ENCODE results near the gene C9orf50. TPM values are rescaled to one million over a fixed set of nuclear protein-coding genes. Genes with fewer than 3 reads are reported as not detected.
"Not testable (repeated sequence)": the region's sequence is repeated elsewhere in the genome, so short reads cannot be mapped to it uniquely, and the experiment has no call there.

Gene C9orf50, protein sequence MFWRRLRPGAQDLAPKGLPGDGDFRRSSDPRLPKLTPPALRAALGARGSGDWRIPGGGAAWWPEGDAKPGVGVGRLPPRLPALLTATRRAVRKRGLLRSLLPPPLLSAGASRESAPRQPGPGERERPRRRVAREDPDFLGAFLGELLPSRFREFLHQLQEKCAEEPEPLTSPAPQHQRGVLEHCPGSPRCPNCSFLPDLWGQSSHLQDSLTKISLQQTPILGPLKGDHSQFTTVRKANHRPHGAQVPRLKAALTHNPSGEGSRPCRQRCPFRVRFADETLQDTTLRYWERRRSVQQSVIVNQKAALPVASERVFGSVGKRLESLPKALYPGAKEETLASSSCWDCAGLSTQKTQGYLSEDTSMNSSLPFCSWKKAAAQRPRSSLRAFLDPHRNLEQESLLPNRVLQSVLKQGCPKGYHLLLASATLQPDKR
- total RNA-seq, result not detected
- long read RNA-seq, result 0 reads

DNA sequence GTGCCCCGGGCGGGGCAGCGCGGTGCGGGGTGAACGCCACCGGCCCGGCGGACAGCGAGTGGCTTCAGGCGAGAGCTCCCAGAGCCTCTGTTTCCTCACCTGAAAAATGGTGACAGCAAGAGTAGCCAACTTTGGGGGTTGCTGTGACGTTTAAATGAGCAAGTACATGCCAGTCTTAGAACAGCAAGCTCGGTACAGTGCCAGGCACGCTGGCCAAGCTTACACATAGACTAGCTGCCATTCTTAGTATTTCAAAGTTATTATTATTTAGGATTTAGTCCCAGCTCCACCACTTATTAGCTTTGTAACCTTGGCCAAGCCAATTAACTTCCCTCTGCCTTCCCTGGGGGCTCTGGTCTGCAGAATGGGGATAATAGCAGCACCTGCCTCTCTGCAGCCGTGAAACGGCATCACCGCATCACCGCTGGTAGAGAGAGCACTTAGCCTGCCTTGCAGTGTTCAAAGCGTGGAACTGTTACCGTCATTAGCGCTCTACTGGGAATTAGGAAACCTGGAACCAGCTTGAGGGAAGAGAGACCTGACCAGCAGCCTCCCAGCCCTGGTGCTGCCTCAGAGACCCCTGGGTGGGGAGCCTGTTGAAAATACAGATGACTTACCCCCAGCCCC lies at the start of gene C9orf50:
C9orf50 (minus strand) TSS at position 433 of the 627 bp plus-strand sequence. CDS start 527 bp downstream, outside the sequence.
- ATAC-seq (no peak), DNase-seq (no peak)
- intact Hi-C loops (cut with micrococcal nuclease), result no loop called here

DNA sequence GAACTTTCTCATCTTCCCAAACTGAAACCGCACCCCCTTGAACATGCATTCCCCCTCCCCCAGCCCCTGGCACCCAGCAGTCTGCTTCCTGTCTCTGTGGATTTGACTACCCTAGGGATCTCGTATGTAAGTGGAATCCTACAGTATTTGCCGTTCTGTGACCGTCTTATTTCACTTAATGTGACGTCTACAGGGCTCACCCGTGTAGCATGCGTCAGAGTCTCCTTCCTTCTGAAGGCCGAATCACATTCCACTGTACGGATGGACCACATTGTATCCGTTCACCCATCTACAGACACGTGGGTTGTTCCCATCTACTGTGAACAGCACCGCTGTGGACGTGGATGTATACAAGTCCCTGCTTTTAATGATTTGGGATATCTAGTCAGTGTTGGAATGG lies 49.0 kb upstream of the C9orf50 start:
- intact Hi-C loops (cut with micrococcal nuclease), result no loop called here
- DNase-seq, result no peak

DNA sequence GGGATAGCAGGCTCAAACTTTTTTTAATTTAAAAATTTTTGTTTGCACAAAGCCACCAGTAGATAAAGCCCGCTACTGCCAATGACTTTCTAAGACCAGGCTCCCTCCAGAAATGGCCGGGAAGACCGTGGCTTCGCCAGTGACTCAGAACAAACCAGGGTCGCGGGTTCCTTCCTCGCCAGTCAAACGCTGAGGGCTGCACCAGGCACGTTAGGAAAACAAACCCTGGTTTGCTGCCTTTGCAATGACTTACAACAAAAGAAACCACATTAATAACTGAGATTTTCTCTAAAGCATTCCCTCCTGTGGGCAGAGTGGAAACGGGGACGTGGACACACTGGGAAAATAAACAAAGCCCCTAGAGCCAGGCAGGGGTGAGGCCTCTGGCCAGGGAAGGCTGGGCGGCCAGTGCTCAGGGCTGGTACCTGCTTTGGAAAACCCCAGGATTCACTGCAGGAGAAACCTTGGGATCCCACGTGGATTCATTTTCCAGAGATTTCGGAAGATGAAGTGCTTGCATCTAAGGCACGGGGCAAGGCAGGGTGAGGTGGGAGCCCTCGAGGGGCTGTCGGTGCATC lies 48.3 kb upstream of the C9orf50 start:
- ATAC-seq, result no peak
- no peak for DNase-seq
- intact Hi-C loops (cut with micrococcal nuclease), result no loop called here

More for the DNA sequence above, 49.0 kb upstream of the C9orf50 start:
- no peak for ATAC-seq

DNA sequence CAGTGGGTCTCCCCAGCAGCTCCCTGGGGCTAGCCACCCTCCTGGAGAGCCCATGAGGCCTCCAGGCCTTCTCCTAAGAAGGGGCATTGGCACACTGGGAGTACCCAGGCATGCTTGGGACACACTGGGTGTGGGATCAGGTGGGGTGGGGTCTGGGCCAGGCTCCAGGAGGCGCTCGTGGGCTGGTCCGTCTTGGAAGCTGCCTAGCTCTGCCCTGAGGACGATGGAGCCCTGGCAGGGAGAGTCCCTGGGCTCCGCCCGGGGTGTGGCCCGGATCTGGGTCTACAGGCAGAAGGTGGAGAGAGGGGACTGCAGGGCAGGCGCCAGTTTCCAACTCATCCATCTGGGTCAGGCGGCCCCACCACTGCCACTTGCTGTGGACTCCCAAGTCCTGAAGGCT lies 46.9 kb upstream of the C9orf50 start:
- ATAC-seq (no peak), DNase-seq (no peak)
- intact Hi-C loops (cut with micrococcal nuclease), result no loop called here

DNA sequence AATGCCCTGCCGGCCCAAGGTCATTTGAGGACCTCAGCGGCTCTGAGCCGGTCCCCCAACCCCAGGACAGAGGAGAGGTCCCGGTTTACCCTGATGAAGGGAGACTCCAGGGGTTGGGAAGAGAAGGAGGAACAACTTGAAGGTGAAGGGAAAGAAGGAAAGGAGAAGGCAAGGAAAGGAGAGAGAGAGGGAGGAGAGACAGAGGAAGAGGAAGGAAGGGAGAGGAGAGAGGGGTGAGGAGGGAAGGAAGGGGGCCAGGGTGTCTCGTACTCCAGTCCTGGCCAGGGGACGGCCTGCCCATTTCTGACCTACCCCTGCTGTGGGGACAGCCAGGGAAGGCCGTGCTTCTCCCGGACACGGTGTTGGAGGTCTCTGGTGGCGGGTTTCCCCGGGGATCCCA lies 46.5 kb upstream of the C9orf50 start:
- intact Hi-C loops (cut with micrococcal nuclease), result no loop called here
- DNase-seq (no peak), ATAC-seq (no peak)

DNA sequence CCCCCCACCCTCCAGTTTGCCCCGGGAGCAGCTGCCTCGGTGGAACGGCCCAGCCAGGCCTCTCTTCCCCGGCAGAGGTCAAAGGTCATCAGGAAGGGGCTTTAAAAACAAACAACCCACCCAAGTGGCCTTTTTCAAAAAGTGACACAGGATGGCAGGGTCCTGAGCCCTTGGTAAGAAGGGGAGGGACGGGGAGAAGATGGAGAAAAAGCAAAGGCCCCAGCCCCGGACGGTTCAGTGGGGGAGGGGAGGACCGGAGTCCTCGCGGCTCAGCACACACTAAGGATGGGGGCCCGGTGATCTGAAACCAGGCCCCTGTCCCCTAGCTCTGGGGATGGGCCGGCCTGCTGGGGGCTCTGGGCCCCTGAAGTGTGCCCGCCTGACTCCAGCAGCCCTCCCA lies 45.7 kb upstream of the C9orf50 start:
- intact Hi-C loops (cut with micrococcal nuclease), result no loop called here
- no peak for DNase-seq
- no peak for ATAC-seq

DNA sequence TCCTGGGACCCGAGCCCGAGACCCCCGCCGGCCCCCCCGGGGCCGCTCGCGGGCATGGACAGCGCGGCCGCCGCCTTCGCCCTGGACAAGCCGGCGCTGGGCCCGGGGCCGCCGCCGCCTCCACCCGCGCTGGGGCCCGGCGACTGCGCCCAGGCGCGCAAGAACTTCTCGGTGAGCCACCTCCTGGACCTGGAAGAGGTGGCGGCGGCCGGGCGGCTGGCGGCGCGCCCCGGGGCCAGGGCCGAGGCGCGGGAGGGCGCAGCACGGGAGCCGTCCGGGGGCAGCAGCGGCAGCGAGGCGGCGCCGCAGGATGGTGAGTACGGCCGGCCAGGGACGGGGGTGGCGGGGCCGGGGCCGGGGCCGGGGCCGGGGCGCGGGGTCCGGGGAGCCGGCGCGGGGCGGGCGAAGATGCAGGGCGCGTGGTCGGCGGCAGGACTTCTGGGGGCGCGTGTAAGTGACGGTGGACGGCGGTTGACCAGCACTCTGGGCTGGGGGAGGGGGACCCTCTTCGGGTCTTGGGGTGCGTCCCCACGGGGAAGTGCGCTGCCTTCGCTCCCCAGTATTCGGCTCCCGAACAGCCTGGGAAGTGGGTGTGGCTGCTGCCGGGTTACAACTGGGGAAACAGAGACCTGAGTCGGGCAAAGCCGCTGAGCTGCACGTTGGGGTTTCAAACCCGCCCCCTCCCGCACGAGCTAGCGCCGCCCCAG lies 45.1 kb upstream of the C9orf50 start:
- intact Hi-C loops (cut with micrococcal nuclease), result no loop called here
- ATAC-seq (no peak), DNase-seq (no peak)

DNA sequence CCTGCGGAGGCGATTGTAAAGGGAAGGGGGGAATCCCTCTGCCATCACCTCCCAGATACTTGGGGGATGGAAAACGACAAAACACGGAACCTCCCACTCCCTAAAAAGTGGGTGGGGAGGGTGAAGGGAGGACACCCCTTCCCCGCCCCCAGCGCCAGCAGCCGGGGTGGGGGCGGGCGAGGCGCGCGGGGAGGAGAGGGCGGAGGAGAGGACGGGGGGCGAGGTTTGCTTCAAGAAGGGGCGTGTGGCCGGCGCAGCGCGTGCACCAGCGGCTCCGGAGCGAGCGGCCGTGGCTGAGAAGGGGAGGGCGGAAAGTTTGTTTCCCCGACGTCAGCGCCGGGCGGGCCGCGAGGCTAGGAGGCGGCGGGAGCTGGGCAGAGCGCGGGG lies 44.5 kb upstream of the C9orf50 start, which contains the start of gene PRRX2:
PRRX2 (plus strand) TSS at position 259 of the 387 bp plus-strand sequence. CDS start 221 bp downstream, outside the sequence.
- intact Hi-C loops (cut with micrococcal nuclease), result no loop called here
- DNase-seq, result no peak
- peak; percentile 69 for ATAC-seq

DNA sequence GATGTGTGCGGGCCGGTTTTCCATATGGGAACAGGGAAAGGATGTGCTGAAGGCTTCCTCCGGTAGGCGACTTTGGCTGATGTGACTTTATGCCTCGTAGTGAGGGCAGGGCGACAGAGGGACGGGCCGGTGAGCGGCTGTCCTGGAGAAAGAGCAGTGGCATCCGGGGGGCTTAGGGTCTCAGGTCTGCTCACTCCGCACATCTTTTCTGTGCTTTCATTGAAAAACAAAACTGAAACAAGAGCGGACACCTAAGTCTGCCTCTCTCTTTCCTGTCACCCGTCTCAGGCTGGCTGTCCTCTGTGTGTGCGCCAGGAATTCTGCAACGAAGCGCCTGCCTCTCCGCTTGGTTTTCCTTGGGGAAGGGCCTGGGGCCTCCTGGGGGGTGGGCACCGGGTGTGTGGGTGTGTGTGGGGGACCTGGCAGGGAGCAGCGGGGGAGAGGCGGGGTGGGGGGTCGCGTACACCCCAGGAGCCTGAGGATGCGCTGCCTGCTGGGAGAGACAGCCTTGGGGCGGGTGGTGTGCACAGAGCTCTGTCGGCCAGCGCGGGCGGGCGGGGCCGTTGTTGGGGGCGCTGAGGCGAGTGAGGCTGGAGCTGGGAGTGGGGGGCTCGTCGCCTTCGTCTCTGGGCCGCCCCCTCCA lies 44.0 kb upstream of the C9orf50 start:
- intact Hi-C loops (cut with micrococcal nuclease), result no loop called here
- ATAC-seq, result peak; percentile 66
- no peak for DNase-seq

DNA sequence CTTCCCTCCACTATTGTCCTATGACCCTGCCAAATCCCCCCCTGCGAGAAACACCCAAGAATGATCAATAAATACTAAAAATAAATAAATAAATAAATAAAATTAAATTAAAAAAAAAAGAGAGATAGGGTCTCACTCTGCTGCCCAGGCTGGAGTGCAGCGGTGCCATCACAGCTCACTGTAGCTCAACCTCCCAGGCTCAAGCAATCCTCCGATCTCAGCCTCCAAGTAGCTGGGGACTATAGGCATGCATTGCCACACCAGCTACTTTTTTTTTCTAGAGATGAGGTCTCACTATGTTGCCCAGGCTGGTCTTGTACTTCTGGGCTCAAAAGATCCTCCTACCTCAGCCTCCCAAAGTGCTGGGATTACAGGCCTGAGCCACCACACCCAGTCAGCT lies 41.3 kb upstream of the C9orf50 start:
- intact Hi-C loops (cut with micrococcal nuclease); DNase-seq; ATAC-seq: not testable (repeated sequence)

DNA sequence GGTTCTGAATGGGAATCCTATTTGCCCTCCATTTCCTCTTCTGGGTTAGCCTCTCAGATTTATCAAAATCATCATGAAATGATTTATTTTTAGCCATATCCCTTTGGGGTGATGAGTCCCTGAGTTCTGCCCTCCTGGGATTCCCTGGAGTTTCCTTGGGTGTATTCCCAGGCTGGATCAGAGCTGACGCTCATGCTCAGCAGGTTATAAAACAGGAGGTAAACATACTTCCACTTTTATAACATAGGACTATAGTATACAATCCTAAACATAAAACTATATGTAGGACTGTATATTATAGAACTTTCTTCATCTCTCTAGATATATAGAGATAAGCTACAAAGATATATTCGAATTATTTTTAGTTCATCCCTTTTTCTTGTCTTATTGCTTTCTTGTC lies 40.1 kb upstream of the C9orf50 start:
- DNase-seq, result no peak
- intact Hi-C loops (cut with micrococcal nuclease), result no loop called here
- ATAC-seq, result no peak

DNA sequence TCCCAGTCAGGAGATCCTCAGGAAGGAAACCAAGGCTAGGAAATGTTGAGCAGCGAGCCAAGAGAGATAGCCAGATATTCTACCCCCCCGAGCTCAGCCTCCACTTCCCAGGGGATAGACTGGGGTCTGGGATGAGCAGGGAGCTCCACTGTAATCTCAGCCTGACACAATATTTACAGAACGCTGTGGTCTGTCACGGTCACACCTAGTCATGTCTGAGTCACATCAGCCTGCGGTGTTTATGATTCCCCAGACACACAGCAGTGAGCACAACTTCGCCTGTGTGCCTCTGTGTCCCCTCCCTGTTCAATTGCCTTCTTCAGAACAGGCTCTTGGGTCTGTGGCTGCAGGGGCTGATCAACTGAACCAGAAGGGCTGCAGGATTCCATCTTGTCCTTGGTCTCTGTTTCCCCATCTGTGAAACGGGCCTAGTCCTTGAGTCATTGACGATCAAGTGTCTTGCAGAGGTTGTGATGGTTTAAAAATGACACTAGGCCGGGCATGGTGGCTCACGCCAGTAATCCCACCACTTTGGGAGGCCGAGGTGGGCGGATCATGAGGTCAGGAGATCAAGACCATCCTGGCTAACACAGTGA lies 36.0 kb upstream of the C9orf50 start:
- no peak for ATAC-seq
- no peak for DNase-seq
- intact Hi-C loops (cut with micrococcal nuclease), result no loop called here

DNA sequence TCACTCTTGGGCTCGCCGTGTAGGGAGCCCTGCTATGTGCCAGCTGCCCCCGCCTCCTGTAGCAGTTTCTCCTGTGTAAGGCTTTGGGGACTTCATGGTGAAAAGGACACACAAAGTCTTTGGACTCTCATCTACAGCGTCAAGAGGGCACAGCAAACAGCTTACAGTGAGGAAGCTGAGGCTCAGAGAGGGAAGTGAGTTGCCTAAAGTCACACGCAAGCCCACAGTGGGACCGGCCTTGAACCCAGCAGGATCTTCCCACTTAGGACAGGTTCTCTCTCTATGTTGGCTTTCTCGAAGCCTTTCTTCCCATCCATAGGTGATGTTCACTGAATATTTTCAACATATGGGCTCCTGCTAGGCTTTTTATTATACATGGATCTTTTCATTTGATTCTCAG lies 34.8 kb upstream of the C9orf50 start:
- ATAC-seq (no peak), DNase-seq (no peak)
- intact Hi-C loops (cut with micrococcal nuclease), result no loop called here

DNA sequence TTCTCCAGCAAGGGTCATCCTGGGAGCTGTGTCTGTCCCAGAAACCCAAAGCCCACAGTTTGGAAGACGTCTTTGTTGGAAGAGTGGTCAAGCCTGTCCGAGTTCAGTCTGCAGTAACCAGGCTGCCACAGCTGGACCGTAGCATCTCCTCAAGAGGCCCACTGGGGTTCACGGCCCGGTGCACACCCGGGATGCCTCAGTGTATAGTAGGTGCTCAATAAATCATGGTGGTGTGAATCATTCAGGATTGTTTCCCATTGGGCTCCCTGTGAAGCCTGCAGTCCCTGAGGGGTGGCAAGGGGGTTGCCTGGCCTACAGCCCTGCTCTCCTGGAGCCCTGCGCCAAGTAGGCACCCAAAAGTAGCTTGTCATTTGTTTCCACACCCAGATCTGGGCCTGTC lies 34.3 kb upstream of the C9orf50 start:
- ATAC-seq (no peak), DNase-seq (no peak)
- intact Hi-C loops (cut with micrococcal nuclease), result no loop called here

DNA sequence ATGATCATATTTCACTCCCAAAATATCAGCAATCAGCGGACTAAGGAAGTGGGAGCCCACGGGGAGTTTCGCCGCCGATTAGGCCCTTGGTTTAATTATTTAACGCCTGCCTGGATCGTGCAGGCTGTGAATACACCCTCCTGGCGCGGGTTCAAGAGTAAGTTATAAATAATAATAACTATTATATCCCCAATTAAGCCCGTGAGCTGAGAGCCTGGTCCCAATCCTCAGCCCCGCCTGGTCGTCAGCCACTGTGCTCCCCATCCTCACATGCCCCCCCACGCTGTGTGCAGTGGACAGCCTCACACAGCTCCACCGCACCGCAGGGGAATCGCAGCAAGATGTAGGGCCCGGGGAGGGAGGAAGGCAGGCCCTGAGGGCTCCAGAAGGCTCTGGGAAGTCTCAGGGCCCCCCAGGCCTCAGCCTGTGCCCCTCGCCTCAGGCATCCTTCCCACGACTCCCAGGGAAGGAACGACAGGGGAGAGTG lies 33.7 kb upstream of the C9orf50 start:
- no peak for DNase-seq
- intact Hi-C loops (cut with micrococcal nuclease), result no loop called here
- ATAC-seq, result no peak

DNA sequence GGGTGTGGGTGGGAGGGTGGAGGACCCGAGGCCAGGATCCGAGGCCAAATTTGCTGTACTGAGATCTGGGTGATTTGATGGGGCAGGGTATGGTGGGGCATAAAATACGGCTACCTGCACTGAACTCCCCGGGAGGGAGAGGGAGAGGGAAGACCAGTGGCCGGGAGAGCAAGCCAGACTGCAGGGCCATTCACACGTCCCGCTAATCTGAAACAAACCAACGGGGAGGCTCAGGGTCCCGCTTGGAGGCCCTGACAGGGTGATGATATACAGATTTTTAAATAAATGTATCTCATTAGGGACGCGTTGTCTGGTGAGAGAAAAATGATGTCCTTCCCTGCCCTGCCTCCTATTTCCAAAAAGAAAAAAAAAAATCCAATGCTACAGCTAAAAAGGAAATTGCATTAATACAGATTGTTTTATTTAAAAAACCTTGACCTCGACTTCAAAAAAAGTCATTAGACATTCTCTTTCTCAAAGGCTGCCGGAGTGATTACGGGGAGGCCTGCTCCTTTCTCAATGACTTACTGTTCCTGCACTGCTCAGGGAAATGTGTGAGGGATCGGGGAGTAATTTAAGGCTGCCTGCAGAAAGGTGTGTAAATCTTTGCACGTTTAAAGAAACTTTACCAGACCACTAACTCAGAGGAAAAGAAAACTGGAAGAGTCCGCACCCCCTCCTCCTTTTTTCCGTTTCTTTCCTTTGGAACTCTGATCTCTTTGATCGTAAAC lies 33.1 kb upstream of the C9orf50 start:
- no peak for ATAC-seq
- no peak for DNase-seq
- intact Hi-C loops (cut with micrococcal nuclease), result no loop called here

DNA sequence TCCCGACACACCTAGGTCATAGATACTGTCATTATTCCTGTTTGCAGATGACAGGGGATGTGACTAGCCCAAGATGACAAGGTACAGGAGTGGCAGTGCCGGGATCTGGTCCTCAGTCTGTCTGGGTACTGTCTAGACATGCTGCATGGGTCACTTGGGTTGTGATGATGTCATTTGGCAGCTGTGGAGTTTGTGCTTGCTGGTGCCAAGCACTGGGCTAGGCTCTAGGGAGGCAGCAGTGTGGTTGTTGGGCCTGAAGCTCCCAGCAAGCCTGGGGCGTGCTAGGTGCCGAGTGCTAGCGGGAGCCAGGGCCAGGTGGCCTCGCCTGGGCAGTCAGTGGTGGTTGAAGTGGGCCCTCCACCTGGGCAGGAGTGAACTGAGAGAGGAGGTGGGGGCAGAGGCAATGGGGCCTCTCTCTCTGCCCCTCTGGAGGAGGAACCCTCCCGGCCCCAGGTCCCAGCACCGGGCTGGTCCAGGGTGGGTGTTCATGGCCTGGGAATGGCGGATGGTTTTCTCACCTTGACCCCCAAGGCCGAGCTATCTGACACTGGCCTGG lies 29.9 kb upstream of the C9orf50 start:
- ATAC-seq (no peak), DNase-seq (no peak)
- intact Hi-C loops (cut with micrococcal nuclease), result no loop called here

Measured in left ventricle myocardium superior (tissue), 1 donor.